ENCODE measurements around the gene RHCG. TPM values are rescaled to one million over a fixed set of nuclear protein-coding genes. Genes with fewer than 3 reads are reported as not detected.

Gene RHCG
- total RNA-seq, 2 experiments from 2014 or later, result not detected

DNA sequence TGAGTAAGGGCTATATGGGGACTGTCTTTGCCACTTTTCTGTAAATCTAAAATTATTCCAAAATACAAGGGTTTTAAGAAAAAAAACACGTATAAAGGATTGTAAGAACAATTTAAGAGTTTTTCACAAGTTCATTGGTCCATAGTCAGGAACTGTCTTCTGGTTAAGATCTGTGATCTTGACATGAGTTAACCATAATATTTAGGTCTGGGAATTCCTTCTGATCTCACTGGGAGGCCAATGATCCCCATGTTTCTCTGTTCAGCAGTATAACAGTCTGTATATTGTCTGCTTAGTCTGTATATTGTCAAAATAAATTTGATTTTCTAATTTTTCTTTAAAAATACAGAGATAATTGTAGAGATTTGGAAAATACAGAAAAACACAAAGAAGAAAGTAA is 848 bp upstream of the RHCG start:
- DNase-seq (no peak), ATAC-seq (no peak)
- Mint-ChIP-seq H3K36me3 (no peaks in the 10 kb centered on the region), H3K4me1 (peaks cover 13% of the 10 kb centered on the region), H3K9me3 (ENCODE audit: low read depth) (no peaks in the 10 kb centered on the region), H3K27me3 (peaks cover 61% of the 10 kb centered on the region), H3K4me3 (no peak overlapping the region), H3K27ac (no peak overlapping the region)
- CTCF ChIA-PET, result no interaction called here

GRCh38 chr15:89495638-89496145 is 691 bp downstream of the RHCG start:
- Mint-ChIP-seq H3K4me1 (peaks cover 10% of the 10 kb centered on the region), H3K9me3 (ENCODE audit: low read depth) (no peaks in the 10 kb centered on the region), H3K27me3 (peaks cover 65% of the 10 kb centered on the region), H3K27ac (no peak overlapping the region), H3K36me3 (no peaks in the 10 kb centered on the region), H3K4me3 (no peak overlapping the region)
- ATAC-seq, result no peak
- CTCF ChIA-PET, result interaction anchor here (1.0 to 1.8 kb wide), 5 partner anchors 11 to 80 kb away, joined by 3 to 8 read pairs (median 3); partner anchors contain the start of gene TICRR
- no peak for DNase-seq

DNA sequence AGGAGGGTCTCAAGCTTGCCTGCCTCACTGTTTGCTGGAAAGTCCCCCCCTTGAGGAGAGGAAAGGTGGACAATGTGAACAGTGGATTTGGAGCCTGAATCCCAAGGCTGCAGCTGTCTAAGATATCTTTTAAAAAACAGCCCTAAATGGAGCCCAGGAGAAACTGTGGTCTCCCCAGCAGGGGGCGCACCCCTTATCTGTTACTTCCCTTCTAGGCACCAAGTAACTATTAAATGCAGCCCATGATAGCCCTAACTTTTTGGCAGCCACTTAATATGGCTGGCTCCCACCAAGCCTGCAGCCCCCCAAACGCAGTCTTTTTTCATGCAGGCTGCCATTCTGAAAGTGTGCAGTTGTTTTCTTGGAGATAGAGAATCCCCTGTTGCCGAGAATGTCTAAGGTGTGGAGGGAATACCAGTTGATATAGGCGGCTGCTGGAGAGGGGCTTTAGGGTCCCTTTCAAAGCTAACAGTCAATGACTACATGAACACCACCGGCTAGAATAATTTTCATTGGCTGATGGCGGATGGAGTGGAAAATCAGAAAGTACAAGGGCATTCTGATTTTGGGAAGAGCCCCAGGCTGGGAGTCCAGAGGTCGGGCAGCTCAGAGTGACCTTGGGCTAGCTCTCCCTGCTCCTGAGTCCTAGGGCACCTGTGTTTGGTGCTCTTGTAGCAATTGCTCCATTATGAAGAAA is 1.3 kb downstream of the RHCG start:
- DNase-seq (peak; percentile 51), ATAC-seq (no peak)
- Mint-ChIP-seq H3K4me1 (peaks cover 10% of the 10 kb centered on the region), H3K4me3 (no peak overlapping the region), H3K27me3 (peaks cover 65% of the 10 kb centered on the region), H3K9me3 (ENCODE audit: low read depth) (no peaks in the 10 kb centered on the region), H3K27ac (no peak overlapping the region), H3K36me3 (no peaks in the 10 kb centered on the region)
- CTCF ChIA-PET, result interaction anchor here (1.0 to 1.8 kb wide), 6 partner anchors 11 to 80 kb away, joined by 3 to 8 read pairs (median 3); partner anchors contain the start of gene TICRR

GRCh38 chr15:89494031-89494430 is 2.4 kb downstream of the RHCG start:
- no peaks in the 10 kb centered on the region for H3K36me3 Mint-ChIP-seq
- no peak overlapping the region for H3K4me3 Mint-ChIP-seq
- no peak overlapping the region for H3K27ac Mint-ChIP-seq
- no peak for ATAC-seq
- peaks cover 10% of the 10 kb centered on the region for H3K4me1 Mint-ChIP-seq
- H3K27me3 Mint-ChIP-seq, result peaks cover 64% of the 10 kb centered on the region
- no peaks in the 10 kb centered on the region for H3K9me3 Mint-ChIP-seq (ENCODE audit: low read depth)
- DNase-seq, result no peak
- CTCF ChIA-PET, result interaction anchor here (1.1 to 1.8 kb wide), 2 partner anchors 22 to 51 kb away, joined by 3 to 8 read pairs; no protein-coding TSS in a partner anchor

GRCh38 chr15:89492934-89493631 is 3.3 kb downstream of the RHCG start:
- H3K36me3 Mint-ChIP-seq, result no peaks in the 10 kb centered on the region
- no peaks in the 10 kb centered on the region for H3K9me3 Mint-ChIP-seq (ENCODE audit: low read depth)
- H3K27me3 Mint-ChIP-seq, result peaks cover 61% of the 10 kb centered on the region
- ATAC-seq (no peak), DNase-seq (no peak)
- no peak overlapping the region for H3K27ac Mint-ChIP-seq
- H3K4me1 Mint-ChIP-seq, result peaks cover 10% of the 10 kb centered on the region
- H3K4me3 Mint-ChIP-seq, result no peak overlapping the region
- CTCF ChIA-PET, result no interaction called here

DNA sequence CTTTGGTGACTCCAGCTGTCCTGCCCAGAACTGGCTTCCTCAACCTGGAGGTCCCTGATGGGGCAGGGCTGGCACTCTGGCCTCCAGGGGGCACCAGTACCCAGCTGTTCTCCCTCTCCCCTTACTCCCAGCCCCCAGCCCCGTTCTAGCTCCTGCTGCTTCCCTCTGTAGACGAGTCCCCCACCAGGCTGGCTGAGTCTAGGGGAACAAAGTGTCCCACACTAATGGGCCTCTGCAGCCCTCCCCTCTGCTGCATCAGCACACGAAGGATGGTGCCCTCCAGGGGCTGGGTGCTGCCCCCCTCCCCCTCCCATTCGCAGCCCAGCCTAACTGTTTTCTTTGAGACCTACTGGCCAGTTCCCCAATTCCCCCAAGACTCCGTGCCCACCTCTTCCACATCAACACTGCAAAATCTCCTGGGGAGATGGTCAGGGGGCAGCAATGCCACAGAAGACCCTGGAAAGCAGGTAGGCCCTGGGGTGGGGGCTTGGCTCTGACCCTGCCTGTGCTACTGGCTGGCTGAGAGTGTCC is 4.2 kb downstream of the RHCG start:
- Mint-ChIP-seq H3K4me3 (no peak overlapping the region), H3K9me3 (ENCODE audit: low read depth) (no peaks in the 10 kb centered on the region), H3K27ac (no peak overlapping the region), H3K4me1 (peaks cover 10% of the 10 kb centered on the region), H3K27me3 (peaks cover 65% of the 10 kb centered on the region), H3K36me3 (no peaks in the 10 kb centered on the region)
- ATAC-seq (no peak), DNase-seq (no peak)
- CTCF ChIA-PET, result interaction anchor here (0.9 kb wide), 1 partner anchor 133 kb away, joined by 3 read pairs; no protein-coding TSS in a partner anchor

DNA sequence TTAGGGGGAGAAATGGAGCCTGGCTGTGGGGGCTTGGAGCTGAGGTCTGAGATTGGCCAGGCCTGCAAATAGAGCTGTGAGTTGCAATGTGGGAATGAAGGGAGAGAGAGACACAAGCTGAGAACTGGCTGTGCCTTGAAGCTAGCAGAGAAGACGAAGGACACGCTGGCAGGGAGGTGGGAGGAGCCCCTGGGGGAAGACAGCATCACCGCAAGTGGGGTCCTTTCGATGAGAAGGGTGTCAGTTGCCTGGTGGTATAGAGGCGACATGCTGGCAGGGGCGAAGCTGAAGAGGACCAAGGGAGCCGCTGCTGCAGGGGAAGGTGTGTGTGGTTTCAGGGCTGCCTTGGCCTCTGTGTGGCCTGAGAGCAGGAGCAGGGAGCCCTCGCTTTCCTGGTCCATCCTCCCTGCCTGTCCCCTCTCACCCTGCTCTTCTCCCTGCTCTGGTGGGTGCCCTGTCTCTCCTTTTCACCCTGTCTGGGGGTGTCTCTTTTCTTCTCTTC is 5.5 kb downstream of the RHCG start:
- Mint-ChIP-seq H3K36me3 (no peaks in the 10 kb centered on the region), H3K9me3 (ENCODE audit: low read depth) (no peaks in the 10 kb centered on the region), H3K27ac (no peak overlapping the region), H3K27me3 (peaks cover 62% of the 10 kb centered on the region), H3K4me3 (no peak overlapping the region), H3K4me1 (peaks cover 5% of the 10 kb centered on the region)
- ATAC-seq (no peak), DNase-seq (no peak)
- CTCF ChIA-PET, result no interaction called here

- no peak overlapping the region for H3K4me3 Mint-ChIP-seq
- H3K27ac Mint-ChIP-seq, result no peak overlapping the region
- H3K27me3 Mint-ChIP-seq, result peaks cover 61% of the 10 kb centered on the region
- no peaks in the 10 kb centered on the region for H3K36me3 Mint-ChIP-seq
- peaks cover 4% of the 10 kb centered on the region for H3K4me1 Mint-ChIP-seq
- DNase-seq (no peak), ATAC-seq (no peak)
- CTCF ChIA-PET, result no interaction called here
- H3K9me3 Mint-ChIP-seq (ENCODE audit: low read depth), result no peaks in the 10 kb centered on the region
These were observed 6.1 kb downstream of the RHCG start for GRCh38 chr15:89490081-89490813.

- no peaks in the 10 kb centered on the region for H3K9me3 Mint-ChIP-seq (ENCODE audit: low read depth)
- no peaks in the 10 kb centered on the region for H3K36me3 Mint-ChIP-seq
- peaks cover 59% of the 10 kb centered on the region for H3K27me3 Mint-ChIP-seq
- DNase-seq (no peak), ATAC-seq (no peak)
- CTCF ChIA-PET, result no interaction called here
- H3K27ac Mint-ChIP-seq, result no peak overlapping the region
- peaks cover 4% of the 10 kb centered on the region for H3K4me1 Mint-ChIP-seq
- no peak overlapping the region for H3K4me3 Mint-ChIP-seq
These were observed 7.0 kb downstream of the RHCG start for GRCh38 chr15:89489376-89489775.

- no peaks in the 10 kb centered on the region for H3K36me3 Mint-ChIP-seq
- peaks cover 4% of the 10 kb centered on the region for H3K4me1 Mint-ChIP-seq
- H3K4me3 Mint-ChIP-seq, result no peak overlapping the region
- H3K9me3 Mint-ChIP-seq (ENCODE audit: low read depth), result no peaks in the 10 kb centered on the region
- DNase-seq (no peak), ATAC-seq (no peak)
- peaks cover 57% of the 10 kb centered on the region for H3K27me3 Mint-ChIP-seq
- CTCF ChIA-PET, result no interaction called here
- no peak overlapping the region for H3K27ac Mint-ChIP-seq
These were observed 8.6 kb downstream of the RHCG start for GRCh38 chr15:89487791-89488190.

DNA sequence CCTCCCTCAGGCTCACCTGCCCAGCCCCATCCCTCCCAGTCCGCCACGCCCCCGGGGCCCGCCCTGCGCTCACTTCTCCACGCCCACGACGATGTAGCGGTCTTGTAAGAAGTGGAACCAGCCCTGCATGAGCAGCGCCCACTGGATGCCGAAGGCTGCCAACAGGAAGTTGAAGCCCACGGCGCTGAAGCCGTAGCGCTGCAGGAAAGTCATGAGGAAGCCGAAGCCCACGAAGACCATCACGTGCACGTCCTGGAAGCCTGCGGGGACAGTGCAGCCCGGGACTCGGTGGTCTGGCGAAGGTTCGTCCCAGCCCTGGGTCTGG is 9.7 kb downstream of the RHCG start:
- H3K9me3 Mint-ChIP-seq (ENCODE audit: low read depth), result no peaks in the 10 kb centered on the region
- no peak overlapping the region for H3K27ac Mint-ChIP-seq
- H3K36me3 Mint-ChIP-seq, result no peaks in the 10 kb centered on the region
- peak; percentile 53 for DNase-seq
- ATAC-seq, result peak; percentile 69
- CTCF ChIA-PET, result no interaction called here
- H3K27me3 Mint-ChIP-seq, result peaks cover 53% of the 10 kb centered on the region
- H3K4me3 Mint-ChIP-seq, result no peak overlapping the region
- H3K4me1 Mint-ChIP-seq, result peaks cover 4% of the 10 kb centered on the region

- DNase-seq, result no peak
- no peak overlapping the region for H3K27ac Mint-ChIP-seq
- no peaks in the 10 kb centered on the region for H3K9me3 Mint-ChIP-seq (ENCODE audit: low read depth)
- ATAC-seq, result no peak
- H3K27me3 Mint-ChIP-seq, result peaks cover 37% of the 10 kb centered on the region
- CTCF ChIA-PET, result no interaction called here
- H3K4me3 Mint-ChIP-seq, result no peak overlapping the region
- no peaks in the 10 kb centered on the region for H3K36me3 Mint-ChIP-seq
- peaks cover 4% of the 10 kb centered on the region for H3K4me1 Mint-ChIP-seq
These were observed 13.3 kb downstream of the RHCG start for GRCh38 chr15:89483079-89483478.

- Mint-ChIP-seq H3K9me3 (ENCODE audit: low read depth) (no peaks in the 10 kb centered on the region), H3K27ac (no peak overlapping the region), H3K4me1 (peaks cover 4% of the 10 kb centered on the region), H3K4me3 (no peak overlapping the region), H3K36me3 (no peaks in the 10 kb centered on the region), H3K27me3 (peaks cover 28% of the 10 kb centered on the region)
- DNase-seq, result no peak
- CTCF ChIA-PET, result no interaction called here
- no peak for ATAC-seq
These were observed 14.2 kb downstream of the RHCG start for GRCh38 chr15:89482139-89482538.
